Stimulated activated naive CD8-positive, alpha-beta T cell treated with anti-CD3 and anti-CD28 coated beads, Interleukin-15, amount 100 ng/mL, for 72 hours (primary cell): ENCODE data around the gene SLC26A5.
A peak's percentile ranks its signal among the peaks of the same experiment; 100 is the strongest.
"Not testable (repeated sequence)": the region's sequence is repeated elsewhere in the genome, so short reads cannot be mapped to it uniquely, and the experiment has no call there.

ENCODE experiments used
- ATAC-seq: fragments of 150-1000 bp; cut with Tn5 transposase; 2 replicates; pipeline ENCODE4 v1.10.0; 2021; ENCODE audit warnings: mild to moderate bottlenecking, moderate library complexity
- DNase-seq, 2 donors: peaks; one replicate each; pipeline ENCODE4 v3.0.0; 2021 to 2022
- H3K27ac Mint-ChIP-seq, 2 donors: one replicate each; pipeline ENCODE4 v1.8.0; 2022; ENCODE audit warnings: mild to moderate bottlenecking in 2 of 2, mixed read lengths in 2 of 2, moderate library complexity in 2 of 2
- H3K27me3 Mint-ChIP-seq: one replicate; pipeline ENCODE4 v1.8.0; 2022; ENCODE audit warnings: mixed read lengths
- H3K4me1 Mint-ChIP-seq: one replicate; pipeline ENCODE4 v1.8.0; 2022; ENCODE audit warnings: mild to moderate bottlenecking, mixed read lengths
- H3K4me3 Mint-ChIP-seq, 2 donors: one replicate each; pipeline ENCODE4 v1.8.0; 2022; ENCODE audit warnings: mild to moderate bottlenecking in 2 of 2, mixed read lengths in 2 of 2, moderate library complexity in 1 of 2
- H3K9me3 Mint-ChIP-seq, 2 donors: one replicate each; pipeline ENCODE4 v1.8.0; 2022; ENCODE audit warnings: mixed read lengths in 2 of 2

SLC26A5 gene

GRCh38 chr7:103446049-103446520 lies at the start of gene SLC26A5:
SLC26A5 (minus strand) TSS chr7:103446207; CDS start chr7:103421514, 24,693 bp downstream.
- DNase-seq (peak; percentile 15 to 17), ATAC-seq (peak; percentile 81)
- H3K27ac Mint-ChIP-seq, result no peak within 1 kb of the TSS
- H3K4me3 Mint-ChIP-seq, result peak within 1 kb of the TSS; percentile 87
- H3K9me3 Mint-ChIP-seq, result peaks cover 2% of the 10 kb centered on the region in 2 donors
- H3K4me1 Mint-ChIP-seq, result peaks cover 16% of the 10 kb centered on the region
- H3K27me3 Mint-ChIP-seq, result peaks cover 96% of the 10 kb centered on the region

GRCh38 chr7:103487419-103487818 lies 41.4 kb upstream of the SLC26A5 start:
- ATAC-seq (no peak), DNase-seq (no peak)
- H3K27me3 Mint-ChIP-seq, result peaks cover 16% of the 10 kb centered on the region
- H3K27ac Mint-ChIP-seq, result no peak overlapping the region
- H3K9me3 Mint-ChIP-seq, result no peaks in the 10 kb centered on the region
- H3K4me1 Mint-ChIP-seq, result no peaks in the 10 kb centered on the region
- no peak overlapping the region for H3K4me3 Mint-ChIP-seq

DNA sequence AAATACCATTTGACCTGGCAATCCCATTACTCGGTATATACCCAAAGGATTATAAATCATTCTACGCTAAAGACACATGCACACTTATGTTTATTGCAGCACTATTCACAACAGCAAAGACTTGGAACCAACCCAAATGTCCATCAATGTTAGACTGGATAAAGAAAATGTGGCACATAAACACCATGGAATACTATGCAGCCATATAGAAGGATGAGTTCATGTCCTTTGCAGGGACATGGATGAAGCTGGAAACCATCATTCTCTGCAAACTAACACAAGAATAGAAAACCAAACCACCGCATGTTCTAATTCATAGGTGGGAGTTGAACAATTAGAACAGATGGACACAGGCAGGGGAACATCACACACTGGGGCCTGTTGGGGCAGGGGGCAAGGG lies 40.9 kb upstream of the SLC26A5 start:
- H3K27me3 Mint-ChIP-seq, result peaks cover 16% of the 10 kb centered on the region
- H3K27ac Mint-ChIP-seq, H3K4me3 Mint-ChIP-seq, DNase-seq, H3K9me3 Mint-ChIP-seq, ATAC-seq, H3K4me1 Mint-ChIP-seq: not testable (repeated sequence)

- Mint-ChIP-seq H3K27ac (no peak overlapping the region), H3K27me3 (peaks cover 18% of the 10 kb centered on the region), H3K4me3 (no peak overlapping the region), H3K4me1 (no peaks in the 10 kb centered on the region), H3K9me3 (no peaks in the 10 kb centered on the region)
- ATAC-seq (no peak), DNase-seq (no peak)
Observed at GRCh38 chr7:103480771-103481170, 34.8 kb upstream of the SLC26A5 start.

GRCh38 chr7:103474956-103475355 lies 28.9 kb upstream of the SLC26A5 start:
- Mint-ChIP-seq H3K27me3 (peaks cover 22% of the 10 kb centered on the region), H3K27ac (no peak overlapping the region), H3K4me3 (no peak overlapping the region), H3K4me1 (no peaks in the 10 kb centered on the region), H3K9me3 (no peaks in the 10 kb centered on the region)
- ATAC-seq, result no peak
- DNase-seq, result no peak

GRCh38 chr7:103469095-103469948 lies 23.3 kb upstream of the SLC26A5 start:
- no peak overlapping the region for H3K27ac Mint-ChIP-seq
- ATAC-seq (no peak), DNase-seq (no peak)
- no peaks in the 10 kb centered on the region for H3K4me1 Mint-ChIP-seq
- no peaks in the 10 kb centered on the region for H3K9me3 Mint-ChIP-seq
- H3K27me3 Mint-ChIP-seq, result peaks cover 10% of the 10 kb centered on the region
- H3K4me3 Mint-ChIP-seq, result no peak overlapping the region

DNA sequence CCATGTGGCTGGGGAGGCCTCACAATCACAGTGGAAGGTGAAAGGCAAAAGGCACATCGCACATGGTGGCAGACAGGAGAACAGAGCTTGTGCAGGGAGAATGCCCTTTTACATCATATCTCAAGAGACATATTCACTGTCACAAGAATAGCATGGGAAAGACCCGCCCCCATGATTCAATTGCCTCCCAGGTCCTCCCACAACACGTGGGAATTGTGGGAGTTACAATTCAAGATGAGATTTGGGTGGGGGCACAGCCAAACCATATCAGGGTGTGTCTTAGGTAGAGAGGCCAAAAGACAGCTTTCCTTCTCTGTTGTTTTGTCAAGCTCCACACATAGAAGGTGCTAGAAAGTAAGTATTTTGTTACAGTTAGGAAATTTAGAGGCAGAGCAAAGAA lies 20.8 kb upstream of the SLC26A5 start:
- Mint-ChIP-seq H3K4me1 (no peaks in the 10 kb centered on the region), H3K4me3 (no peak overlapping the region), H3K9me3 (no peaks in the 10 kb centered on the region)

DNA sequence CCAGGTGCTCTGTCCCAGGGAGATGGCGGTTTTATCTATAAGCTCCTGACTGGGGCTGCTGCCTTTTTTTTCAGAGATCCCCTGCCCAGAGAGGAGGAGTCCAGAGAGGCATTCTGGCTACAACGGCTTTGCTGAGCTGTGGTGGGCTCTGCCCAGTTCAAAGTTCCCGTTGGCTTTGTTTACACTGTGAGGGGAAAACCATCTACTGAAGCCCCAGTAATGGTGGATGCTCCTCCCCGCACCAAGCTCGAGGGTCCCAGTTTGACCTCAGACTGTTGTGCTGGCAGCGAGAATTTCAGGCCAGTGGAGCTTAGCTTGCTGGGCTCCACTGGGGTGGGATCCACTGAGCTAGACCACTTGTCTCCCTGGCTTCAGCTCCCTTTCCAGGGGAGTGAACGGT lies 16.4 kb upstream of the SLC26A5 start:
- Mint-ChIP-seq H3K4me3 (no peak overlapping the region), H3K4me1 (no peaks in the 10 kb centered on the region), H3K27me3 (peaks cover 26% of the 10 kb centered on the region), H3K9me3 (no peaks in the 10 kb centered on the region), H3K27ac (no peak overlapping the region)
- no peak for DNase-seq
- ATAC-seq, result no peak

More for the DNA sequence above, 20.8 kb upstream of the SLC26A5 start:
- DNase-seq (no peak), ATAC-seq (no peak)
- Mint-ChIP-seq H3K27me3 (peaks cover 20% of the 10 kb centered on the region), H3K27ac (peak overlapping the region in 1 of 2 donors; percentile 66)

- Mint-ChIP-seq H3K4me3 (no peak overlapping the region), H3K4me1 (peaks cover 16% of the 10 kb centered on the region), H3K27ac (no peak overlapping the region), H3K27me3 (peaks cover 96% of the 10 kb centered on the region), H3K9me3 (peaks cover 6 to 14% of the 10 kb centered on the region in 2 donors)
- DNase-seq, result peak; percentile 48
- ATAC-seq, result peak; percentile 82
Observed at GRCh38 chr7:103447073-103447960, 1.3 kb upstream of the SLC26A5 start.

DNA sequence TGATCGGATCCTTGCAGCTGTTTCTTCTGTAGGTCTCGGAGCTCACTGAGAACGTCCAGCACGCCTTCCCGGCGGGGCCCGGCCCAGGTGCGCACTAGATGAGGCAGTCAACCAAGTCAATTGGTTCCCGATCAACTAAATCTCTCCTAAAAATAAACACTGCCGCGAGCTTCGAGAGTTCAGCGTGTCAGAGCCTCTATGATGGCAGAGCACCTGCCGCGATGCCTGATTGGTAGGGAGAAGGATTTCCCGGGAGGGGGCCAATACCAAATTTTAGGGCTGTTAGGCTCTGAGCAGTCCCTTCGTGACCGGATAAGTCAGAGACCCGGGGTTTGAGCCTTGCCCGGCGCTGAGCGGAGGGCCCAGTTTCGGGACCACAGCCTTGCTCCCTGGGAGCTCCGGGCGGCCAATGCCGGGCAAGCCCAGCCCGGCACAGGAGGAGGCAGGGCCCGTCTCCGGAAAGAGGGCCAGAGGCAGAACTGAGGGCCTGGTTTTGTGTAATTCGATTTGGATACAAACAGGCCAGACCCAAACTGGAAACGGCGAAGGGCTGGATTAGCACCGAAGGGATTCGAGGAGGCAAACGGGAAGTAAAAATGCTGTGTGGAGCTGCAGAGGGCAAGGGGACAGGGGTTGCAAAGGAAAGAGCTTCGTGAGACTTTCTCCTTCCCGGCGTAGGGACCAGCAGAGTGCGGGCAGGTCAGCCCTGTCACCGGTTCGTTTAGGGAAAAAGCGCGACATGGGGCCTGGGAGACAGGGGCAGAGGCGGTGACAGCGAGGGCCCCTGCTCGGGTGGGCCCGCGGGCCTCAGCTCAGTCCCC lies 569 bp downstream of the SLC26A5 start:
- ATAC-seq, result peak; percentile 53
- peak overlapping the region; percentile 87 for H3K4me3 Mint-ChIP-seq
- no peak overlapping the region for H3K27ac Mint-ChIP-seq
- peaks cover 91% of the 10 kb centered on the region for H3K27me3 Mint-ChIP-seq
- no peaks in the 10 kb centered on the region for H3K9me3 Mint-ChIP-seq
- peak; percentile 10 for DNase-seq
- H3K4me1 Mint-ChIP-seq, result peaks cover 16% of the 10 kb centered on the region

DNA sequence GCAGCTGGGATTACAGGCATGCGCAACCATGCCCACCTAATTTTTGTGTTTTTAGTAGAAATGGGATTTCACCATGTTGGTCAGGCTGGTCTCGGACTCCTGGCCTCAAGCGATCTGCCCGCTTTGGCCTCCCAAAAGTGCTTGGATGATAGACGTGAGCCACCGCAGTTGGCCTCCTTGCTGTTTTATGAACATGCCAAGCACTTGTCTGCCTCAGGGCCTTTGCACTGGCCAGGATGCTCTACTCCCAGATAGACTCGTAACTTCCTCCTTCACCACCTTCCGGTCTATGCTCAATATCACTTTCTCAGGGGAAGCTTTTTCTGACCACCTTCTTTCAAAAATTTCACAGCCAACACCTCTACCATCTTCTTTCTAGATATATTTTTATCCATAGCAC lies 6.3 kb downstream of the SLC26A5 start:
- ATAC-seq (no peak), DNase-seq (no peak)
- peaks cover 60% of the 10 kb centered on the region for H3K27me3 Mint-ChIP-seq
- H3K4me1 Mint-ChIP-seq, result no peaks in the 10 kb centered on the region
- no peaks in the 10 kb centered on the region for H3K9me3 Mint-ChIP-seq
- H3K4me3 Mint-ChIP-seq, result no peak overlapping the region
- H3K27ac Mint-ChIP-seq, result no peak overlapping the region

DNA sequence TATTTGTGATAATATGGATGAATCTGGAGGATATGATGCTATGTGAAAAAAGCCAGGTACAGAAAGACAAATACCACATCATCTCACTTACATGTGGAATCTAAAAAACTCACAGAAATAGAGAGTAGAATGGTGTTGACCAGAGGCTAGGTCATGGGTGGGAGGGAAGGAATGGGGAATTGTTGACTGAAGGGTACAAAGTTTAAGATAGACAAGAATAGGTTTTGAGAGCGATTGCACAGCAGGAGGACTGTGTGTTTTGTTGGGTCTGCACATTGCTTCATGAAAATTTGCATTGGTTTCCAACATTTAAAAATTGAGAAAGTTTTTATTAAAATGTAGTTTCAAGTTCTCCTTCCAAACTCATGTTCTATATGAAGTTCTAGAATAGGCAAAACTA lies 8.4 kb downstream of the SLC26A5 start:
- Mint-ChIP-seq H3K4me3 (no peak overlapping the region), H3K9me3 (no peaks in the 10 kb centered on the region), H3K4me1 (no peaks in the 10 kb centered on the region), H3K27ac (no peak overlapping the region), H3K27me3 (peaks cover 40% of the 10 kb centered on the region)
- DNase-seq (no peak), ATAC-seq (no peak)

GRCh38 chr7:103432712-103433111 lies 13.3 kb downstream of the SLC26A5 start:
- H3K4me3 Mint-ChIP-seq, result no peak overlapping the region
- peaks cover 21% of the 10 kb centered on the region for H3K27me3 Mint-ChIP-seq
- no peaks in the 10 kb centered on the region for H3K9me3 Mint-ChIP-seq
- H3K4me1 Mint-ChIP-seq, result no peaks in the 10 kb centered on the region
- no peak for DNase-seq
- no peak overlapping the region for H3K27ac Mint-ChIP-seq
- ATAC-seq, result no peak

GRCh38 chr7:103425177-103425576 lies 20.8 kb downstream of the SLC26A5 start:
- Mint-ChIP-seq H3K4me3 (no peak overlapping the region), H3K27me3 (peaks cover 14% of the 10 kb centered on the region), H3K27ac (no peak overlapping the region), H3K4me1 (no peaks in the 10 kb centered on the region), H3K9me3 (no peaks in the 10 kb centered on the region)
- no peak for DNase-seq
- ATAC-seq, result no peak
